Peyer's patch (tissue), 4 donors: ENCODE results near the gene INTS11. TPM values are rescaled to one million over a fixed set of nuclear protein-coding genes. Genes with fewer than 3 reads are reported as not detected.
A peak's percentile ranks its signal among the peaks of the same experiment; 100 is the strongest.
"Not testable (repeated sequence)": the region's sequence is repeated elsewhere in the genome, so short reads cannot be mapped to it uniquely, and the experiment has no call there.

Experiments used
- DNase-seq, 3 donors: peaks; one replicate each; pipeline ENCODE4 v3.0.0-alpha.2; 2017 to 2019
- H3K27ac ChIP-seq, 4 donors: fragments of 200-600 bp; sonication (generic); one replicate each; pipeline ENCODE4 v1.5.1; 2016 to 2019
- H3K27me3 ChIP-seq, 2 donors: fragments of 200-600 bp; sonication (generic); one replicate each; pipeline ENCODE4 v1.5.1; 2019
- H3K36me3 ChIP-seq, 3 donors: fragments of 200-600 bp; sonication (generic); one replicate each; pipeline ENCODE4 v1.5.1; 2016 to 2019
- H3K4me1 ChIP-seq, 4 donors: fragments of 200-600 bp; sonication (generic); one replicate each; pipeline ENCODE4 v1.5.1; 2016 to 2019
- H3K4me3 ChIP-seq, 4 donors: fragments of 200-600 bp; sonication (generic); 1 replicate in 3 of 4; 2 replicates in 1 of 4; pipeline ENCODE4 v1.5.1; 2016 to 2019; ENCODE audit warnings: mild to moderate bottlenecking in 1 of 4
- H3K9me3 ChIP-seq, 4 donors: fragments of 200-600 bp; sonication (generic); one replicate each; pipeline ENCODE4 v1.5.1; 2016 to 2019; ENCODE audit warnings: mild to moderate bottlenecking in 1 of 4
- CTCF ChIP-seq, 6 experiments: fragments of 450-650 bp in 4 of 6; fragments of 200-600 bp in 2 of 6; sonication (generic) in 1 of 6; IDR thresholded peaks; one replicate each; pipeline ENCODE4 v1.5.1; 2017 to 2019; ENCODE audit warnings: antibody characterized with exemption in 6 of 6, mild to moderate bottlenecking in 3 of 6, moderate library complexity in 1 of 6
- POLR2A ChIP-seq, 2 donors: fragments of 450-650 bp; IDR thresholded peaks; one replicate each; pipeline ENCODE4 v1.5.1; 2017; ENCODE audit warnings: antibody characterized with exemption in 2 of 2, mild to moderate bottlenecking in 2 of 2, moderate library complexity in 2 of 2
- total RNA-seq, 4 donors: library from RNA; depleted of rRNA; stranded (reverse); fragments of >200 nt; gene quantifications; one replicate each; pipeline ENCODE4 v1.1.0, GENCODE V29; 2016

INTS11 gene
- total RNA-seq, 4 donors from 2014 or later: 146 to 359 (median 273) TPM

GRCh38 chr1:1317420-1317819 lies 7.0 kb downstream of the INTS11 start:
- Histone ChIP-seq H3K27ac (peak overlapping the region in 2 of 4 donors; percentile 35 to 69), H3K4me1 (peaks cover 0 to 21% (median 5%) of the 10 kb centered on the region in 4 donors), H3K4me3 (no peak overlapping the region), H3K9me3 (no peaks in the 10 kb centered on the region), H3K36me3 (peaks cover 0 to 66% (median 0%) of the 10 kb centered on the region in 3 donors), H3K27me3 (no peaks in the 10 kb centered on the region)
- DNase-seq: no peak
- no peak for TF ChIP-seq CTCF (IDR thresholded peaks at IDR 0.05)
- TF ChIP-seq POLR2A (IDR thresholded peaks at IDR 0.05): no peak

GRCh38 chr1:1316199-1316598 lies 8.3 kb downstream of the INTS11 start:
- not testable (repeated sequence) for H3K4me3 ChIP-seq, DNase-seq, H3K27me3 ChIP-seq, H3K9me3 ChIP-seq, H3K27ac ChIP-seq
- Histone ChIP-seq H3K36me3 (peaks cover 0 to 78% (median 0%) of the 10 kb centered on the region in 3 donors), H3K4me1 (peaks cover 0 to 13% (median under 1%) of the 10 kb centered on the region in 4 donors)

GRCh38 chr1:1315435-1315954 lies 9.0 kb downstream of the INTS11 start:
- Histone ChIP-seq H3K27me3 (no peaks in the 10 kb centered on the region), H3K9me3 (no peaks in the 10 kb centered on the region), H3K4me1 (peaks cover 0 to 9% (median 0%) of the 10 kb centered on the region in 4 donors), H3K36me3 (peaks cover 0 to 81% (median 0%) of the 10 kb centered on the region in 3 donors), H3K27ac (no peak overlapping the region), H3K4me3 (no peak overlapping the region)
- no peak for DNase-seq
- no peak for TF ChIP-seq CTCF (IDR thresholded peaks at IDR 0.05)
- TF ChIP-seq POLR2A (IDR thresholded peaks at IDR 0.05): no peak

- H3K27me3 ChIP-seq: no peaks in the 10 kb centered on the region
- TF ChIP-seq CTCF (IDR thresholded peaks at IDR 0.05) (no peak), POLR2A (IDR thresholded peaks at IDR 0.05) (no peak)
- DNase-seq: no peak
- no peak overlapping the region for H3K4me3 ChIP-seq
- H3K27ac ChIP-seq: no peak overlapping the region
- H3K4me1 ChIP-seq: peaks cover 0 to 15% (median under 1%) of the 10 kb centered on the region in 4 donors
- H3K9me3 ChIP-seq: no peaks in the 10 kb centered on the region
- H3K36me3 ChIP-seq: peaks cover 0 to 80% (median 0%) of the 10 kb centered on the region in 3 donors
Measured at GRCh38 chr1:1314678-1315335, 9.7 kb downstream of the INTS11 start.

- peaks cover 0 to 74% (median 0%) of the 10 kb centered on the region in 3 donors for H3K36me3 ChIP-seq
- H3K27ac ChIP-seq: no peak overlapping the region
- no peaks in the 10 kb centered on the region for H3K9me3 ChIP-seq
- H3K4me1 ChIP-seq: peaks cover 0 to 21% (median 5%) of the 10 kb centered on the region in 4 donors
- TF ChIP-seq CTCF (IDR thresholded peaks at IDR 0.05): no peak
- TF ChIP-seq POLR2A (IDR thresholded peaks at IDR 0.05): no peak
- no peaks in the 10 kb centered on the region for H3K27me3 ChIP-seq
- no peak for DNase-seq
- H3K4me3 ChIP-seq: no peak overlapping the region
Measured at GRCh38 chr1:1314237-1314586, 10.2 kb downstream of the INTS11 start.

GRCh38 chr1:1313500-1314236 lies 10.8 kb downstream of the INTS11 start:
- no peak for DNase-seq
- TF ChIP-seq POLR2A (IDR thresholded peaks at IDR 0.05) (no peak), CTCF (IDR thresholded peaks at IDR 0.05) (no peak)
- Histone ChIP-seq H3K27me3 (no peaks in the 10 kb centered on the region), H3K36me3 (peaks cover 0 to 69% (median 0%) of the 10 kb centered on the region in 3 donors), H3K27ac (no peak overlapping the region), H3K4me3 (no peak overlapping the region), H3K9me3 (no peaks in the 10 kb centered on the region), H3K4me1 (peaks cover 0 to 24% (median 8%) of the 10 kb centered on the region in 4 donors)
